Common myeloid progenitor, CD34-positive (primary cell): ENCODE data around the gene MAP3K15.

Experiments
- CTCF ChIA-PET: fragments of 350-600 bp; sonication (Branson Sonifier 250); formaldehyde crosslinking; loops from one replicate; lab custom pipeline; 2021; ENCODE audit warnings: antibody characterized with exemption; lab: Charles Lee
- POLR2A ChIA-PET: fragments of 350-600 bp; sonication (Branson Sonifier 250); formaldehyde crosslinking; loops from one replicate; lab custom pipeline; 2021; ENCODE audit warnings: antibody characterized with exemption; lab: Charles Lee
- DNase-seq, 3 donors: peaks; one replicate each; pipeline versions ENCODE4 v3.0.0 to v3.0.0-alpha.2; 2013
- H3K27ac ChIP-seq, 2 experiments: 1 replicate in 1 of 2; 2 replicates in 1 of 2; pipeline ENCODE4 v1.7.0; 2013; ENCODE audit warnings: inconsistent platforms in 2 of 2, low read length in 2 of 2, mild to moderate bottlenecking in 2 of 2, low read depth in 1 of 2, moderate library complexity in 1 of 2; ENCODE audit not compliant: severe bottlenecking in 2 of 2, insufficient read depth in 1 of 2, poor library complexity in 1 of 2
- H3K27me3 ChIP-seq, 5 experiments: replicated peaks in 2 of 5; 1 replicate in 3 of 5; 2 replicates in 2 of 5; pipeline versions ENCODE4 v1.6.1 to v1.7.0; 2013; ENCODE audit warnings: low read length in 4 of 5, mild to moderate bottlenecking in 2 of 5, moderate library complexity in 2 of 5, inconsistent platforms in 1 of 5; ENCODE audit not compliant: insufficient read depth in 5 of 5, control insufficient read depth in 4 of 5
- H3K36me3 ChIP-seq, 4 experiments: 1 replicate in 2 of 4; 2 replicates in 2 of 4; pipeline versions ENCODE4 v1.6.1 to v1.7.0; 2013; ENCODE audit warnings: low read length in 3 of 4, control low read depth in 1 of 4, mild to moderate bottlenecking in 1 of 4; ENCODE audit not compliant: control insufficient read depth in 4 of 4, insufficient read depth in 4 of 4
- H3K4me1 ChIP-seq, 4 experiments: 1 replicate in 3 of 4; 2 replicates in 1 of 4; pipeline versions ENCODE4 v1.6.1 to v1.7.1; 2013; ENCODE audit warnings: low read length in 3 of 4, mild to moderate bottlenecking in 3 of 4, control low read depth in 1 of 4, inconsistent platforms in 1 of 4, moderate library complexity in 1 of 4; ENCODE audit not compliant: control insufficient read depth in 4 of 4, insufficient read depth in 4 of 4; ENCODE audit errors: control extremely low read depth in 1 of 4
- H3K4me3 ChIP-seq, 7 experiments: 1 replicate in 4 of 7; 2 replicates in 3 of 7; pipeline versions ENCODE4 v1.5.1 to v1.7.0; 2013; ENCODE audit warnings: mild to moderate bottlenecking in 7 of 7, low read length in 6 of 7, moderate library complexity in 6 of 7, inconsistent platforms in 2 of 7, low read depth in 2 of 7, control low read depth in 1 of 7; ENCODE audit not compliant: insufficient read depth in 4 of 7, control insufficient read depth in 1 of 7; ENCODE audit errors: extremely low read depth in 1 of 7
- H3K9me3 ChIP-seq, 5 experiments: 1 replicate in 4 of 5; 2 replicates in 1 of 5; pipeline versions ENCODE4 v1.6.1 to v1.7.1; 2013; ENCODE audit warnings: low read length in 4 of 5, mild to moderate bottlenecking in 2 of 5, inconsistent platforms in 1 of 5, low read depth in 1 of 5, moderate library complexity in 1 of 5; ENCODE audit not compliant: control insufficient read depth in 4 of 5, insufficient read depth in 2 of 5; ENCODE audit errors: control extremely low read depth in 1 of 5
- WGBS: methylation state at CpG from one replicate; pipeline ENCODE4 v1.1.5; 2013; ENCODE audit not compliant: insufficient coverage; 5-methylcytosine and 5-hydroxymethylcytosine counted together

The MAP3K15 gene

DNA sequence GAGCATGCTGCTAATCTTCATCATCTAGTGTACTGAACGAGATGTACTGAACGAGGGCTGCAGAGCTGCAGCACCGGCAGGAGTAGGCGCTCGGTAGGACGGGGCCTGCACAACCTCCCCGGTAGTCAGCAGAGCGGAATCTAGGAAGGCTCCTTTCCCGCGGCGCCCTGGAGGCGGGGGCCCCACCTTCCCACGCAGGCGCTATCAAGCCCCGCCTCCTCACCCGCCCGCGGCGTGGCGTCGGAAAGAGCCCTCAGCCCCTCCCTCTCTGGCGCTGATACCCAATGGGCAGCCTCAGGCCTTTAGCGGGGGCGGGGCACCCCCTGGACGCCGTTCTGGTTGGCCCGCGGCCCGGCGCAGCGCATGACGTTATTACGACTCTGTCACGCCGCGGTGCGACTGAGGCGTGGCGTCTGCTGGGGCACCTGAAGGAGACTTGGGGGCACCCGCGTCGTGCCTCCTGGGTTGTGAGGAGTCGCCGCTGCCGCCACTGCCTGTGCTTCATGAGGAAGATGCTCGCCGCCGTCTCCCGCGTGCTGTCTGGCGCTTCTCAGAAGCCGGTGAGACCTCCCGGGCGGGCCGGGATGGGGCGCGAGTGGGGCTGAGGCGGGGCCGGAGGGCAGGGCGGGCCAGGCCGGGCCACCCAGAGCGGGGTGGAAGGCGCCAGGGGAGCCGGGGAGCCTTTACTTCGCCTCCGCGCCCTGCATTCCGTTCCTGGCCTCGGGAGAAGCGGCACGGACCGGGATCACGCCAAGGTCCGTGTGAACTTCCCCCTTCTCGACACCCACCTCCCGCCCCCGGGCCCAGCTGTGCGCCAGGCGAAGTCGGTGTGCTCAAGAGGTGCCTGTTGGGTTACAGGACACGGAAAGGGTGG lies 171.5 kb downstream of the MAP3K15 start, which contains the start of gene PDHA1:
PDHA1 (plus strand) TSS at position 393 of the 874 bp plus-strand sequence; CDS start at position 504, 111 bp downstream.
- peaks cover 0 to 21% (median 11%) of the 10 kb centered on the region in 4 experiments for H3K4me1 ChIP-seq
- CTCF ChIA-PET, result no interaction called here
- peak within 1 kb of the TSS in 1 of 2 experiments; percentile 83 for H3K27ac ChIP-seq
- H3K36me3 ChIP-seq, result no peaks in the 10 kb centered on the region
- H3K4me3 ChIP-seq, result peak within 1 kb of the TSS; percentile 56 to 84 (median 72)
- POLR2A ChIA-PET, result no interaction called here
- peak; percentile 89 to 94 (median 94) for DNase-seq
- H3K9me3 ChIP-seq, result peaks cover 0 to 5% (median 0%) of the 10 kb centered on the region in 5 experiments
- H3K27me3 ChIP-seq, result peaks cover 0 to 8% (median 0%) of the 10 kb centered on the region in 5 experiments
- 29% methylated on average over 81 of the region's 81 CpGs for WGBS

DNA sequence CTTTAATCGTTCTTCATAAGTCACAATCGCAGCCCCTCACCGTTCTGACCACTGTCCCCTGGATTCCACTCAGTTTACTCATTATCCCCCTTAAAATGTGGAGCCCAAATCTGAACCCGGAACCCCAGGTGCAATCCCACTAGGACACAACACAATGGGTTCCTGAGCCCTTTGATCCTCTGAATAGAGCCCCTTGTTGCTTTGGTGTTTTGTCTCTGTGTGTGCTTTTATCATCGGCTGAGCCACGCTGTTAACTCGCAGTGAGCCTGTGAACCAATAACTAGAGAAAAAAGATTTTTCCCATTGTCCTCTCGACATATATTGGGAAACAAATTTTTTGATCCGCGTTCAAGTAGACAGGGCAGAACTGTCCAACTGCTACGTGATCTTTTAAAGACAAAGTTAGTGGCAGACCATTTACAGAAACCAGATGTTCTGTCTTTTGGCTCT lies 172.2 kb downstream of the MAP3K15 start:
- Histone ChIP-seq H3K27me3 (peaks cover 0 to 8% (median 0%) of the 10 kb centered on the region in 5 experiments), H3K4me3 (peak overlapping the region in 6 of 7 experiments; percentile 55 to 84 (median 73)), H3K36me3 (no peaks in the 10 kb centered on the region), H3K9me3 (peaks cover 0 to 5% (median 0%) of the 10 kb centered on the region in 5 experiments), H3K27ac (peak overlapping the region in 1 of 2 experiments; percentile 83), H3K4me1 (peaks cover 0 to 21% (median 11%) of the 10 kb centered on the region in 4 experiments)
- CTCF ChIA-PET, result no interaction called here
- WGBS, result 63% methylated on average over 10 of the region's 11 CpGs
- DNase-seq, result no peak
- POLR2A ChIA-PET, result no interaction called here

DNA sequence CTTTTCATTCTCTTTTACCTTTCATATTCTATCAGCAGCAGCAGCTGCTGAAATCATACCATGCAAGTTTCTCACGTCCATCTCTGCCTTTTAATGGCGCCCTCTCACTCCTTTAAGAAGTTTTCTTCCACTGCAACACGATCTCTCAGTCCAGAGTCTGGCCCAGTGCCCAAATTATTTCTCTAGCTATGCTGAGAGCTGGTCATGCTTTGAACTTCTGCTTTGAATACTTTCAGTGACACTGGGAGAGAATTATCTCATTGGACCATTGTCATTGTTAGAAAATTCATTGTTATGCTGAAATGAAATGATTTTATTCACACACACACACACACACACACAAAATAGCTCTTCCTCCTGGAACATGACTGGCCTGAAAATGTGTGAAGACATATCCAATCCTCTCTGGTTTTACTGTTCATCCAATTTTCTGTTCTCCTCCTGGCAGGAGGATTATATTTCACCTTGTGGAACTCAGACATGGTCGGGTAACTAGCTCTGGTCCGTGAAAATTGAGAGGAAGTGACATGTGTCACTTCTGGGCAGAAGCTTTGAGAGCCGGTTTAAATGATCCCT lies 172.9 kb downstream of the MAP3K15 start:
- Histone ChIP-seq H3K27ac (no peak overlapping the region), H3K4me1 (peaks cover 0 to 21% (median 11%) of the 10 kb centered on the region in 4 experiments), H3K9me3 (peaks cover 0 to 5% (median 0%) of the 10 kb centered on the region in 5 experiments), H3K4me3 (no peak overlapping the region), H3K27me3 (peaks cover 0 to 8% (median 0%) of the 10 kb centered on the region in 5 experiments), H3K36me3 (no peaks in the 10 kb centered on the region)
- CTCF ChIA-PET, result interaction anchor here (1.2 kb wide), 1 partner anchor 9 kb away, joined by 6 read pairs; no protein-coding TSS in a partner anchor
- 66% methylated on average over 4 of the region's 6 CpGs for WGBS
- peak in 2 of 3 donors; percentile 23 to 29 for DNase-seq
- POLR2A ChIA-PET, result no interaction called here

DNA sequence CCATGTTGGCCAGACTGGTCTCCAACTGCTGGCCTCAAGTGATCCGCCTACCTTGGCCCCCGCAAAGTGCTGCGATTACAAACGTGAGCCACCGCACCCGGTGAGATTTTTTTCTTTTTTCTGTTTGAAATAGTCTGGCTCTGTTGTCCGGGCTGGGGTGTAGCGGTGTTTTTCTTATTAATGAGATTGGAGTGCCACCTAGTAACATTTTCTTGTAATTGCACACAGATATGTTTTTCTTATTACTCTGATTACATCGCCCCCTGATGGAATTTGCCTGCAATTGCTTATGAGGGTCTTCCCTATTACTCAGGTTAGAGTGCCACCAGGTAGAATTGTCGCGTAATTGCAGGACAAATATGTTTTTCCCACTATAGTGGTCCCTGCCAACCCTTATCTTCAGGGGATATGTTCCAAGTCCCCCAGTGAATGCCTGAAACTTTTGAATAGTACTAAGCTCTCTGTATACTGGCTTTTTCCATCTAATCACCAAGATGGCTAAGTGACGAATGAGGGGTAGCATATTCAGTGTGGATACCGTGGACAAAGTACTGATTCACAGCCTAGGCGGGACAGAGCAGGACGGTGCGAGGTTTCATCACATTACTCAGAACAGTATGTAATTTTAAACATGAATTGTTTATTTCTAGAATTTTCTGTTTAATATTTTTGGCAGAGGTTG lies 180.2 kb downstream of the MAP3K15 start:
- H3K9me3 ChIP-seq, result peaks cover 0 to 3% (median 0%) of the 10 kb centered on the region in 5 experiments
- no peak overlapping the region for H3K4me3 ChIP-seq
- CTCF ChIA-PET, result interaction anchor here (0.9 to 2.4 kb wide), 4 partner anchors 7 to 946 kb away, joined by 3 to 6 read pairs (median 5); no protein-coding TSS in a partner anchor
- no peaks in the 10 kb centered on the region for H3K27me3 ChIP-seq
- peak; percentile 45 to 74 (median 73) for DNase-seq
- H3K4me1 ChIP-seq, result no peaks in the 10 kb centered on the region
- WGBS, result 68% methylated on average over 7 of the region's 16 CpGs
- no peaks in the 10 kb centered on the region for H3K36me3 ChIP-seq
- H3K27ac ChIP-seq, result no peak overlapping the region
- POLR2A ChIA-PET, result no interaction called here

DNA sequence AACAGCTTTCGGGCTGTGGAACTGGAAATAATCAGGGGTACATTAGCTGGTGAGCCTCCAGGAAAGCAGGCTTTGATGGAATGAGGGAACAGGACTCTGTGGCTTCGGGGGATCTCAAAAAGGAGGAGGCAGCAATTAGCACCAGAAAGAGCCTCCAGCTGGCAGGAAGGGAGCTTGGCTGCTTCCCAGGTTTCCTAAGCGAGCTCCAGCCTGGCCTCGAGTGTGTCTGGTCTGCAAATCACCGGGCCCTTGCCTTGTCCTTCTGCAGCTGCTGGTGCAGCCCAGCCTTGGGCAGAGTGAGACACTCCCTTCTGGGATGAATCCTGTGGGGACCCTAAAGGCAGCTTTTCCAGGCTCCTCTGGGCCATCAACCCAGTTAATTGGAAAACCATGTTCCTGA lies 182.3 kb downstream of the MAP3K15 start:
- CTCF ChIA-PET, result interaction anchor here (0.9 to 2.4 kb wide), 6 partner anchors 9 to 943 kb away, joined by 3 to 16 read pairs (median 3); no protein-coding TSS in a partner anchor
- H3K27ac ChIP-seq, result no peak overlapping the region
- peaks cover 0 to 3% (median 0%) of the 10 kb centered on the region in 5 experiments for H3K9me3 ChIP-seq
- no peaks in the 10 kb centered on the region for H3K4me1 ChIP-seq
- 81% methylated on average over 5 of the region's 5 CpGs for WGBS
- H3K36me3 ChIP-seq, result no peaks in the 10 kb centered on the region
- POLR2A ChIA-PET, result no interaction called here
- DNase-seq, result no peak
- H3K27me3 ChIP-seq, result no peaks in the 10 kb centered on the region
- H3K4me3 ChIP-seq, result no peak overlapping the region

DNA sequence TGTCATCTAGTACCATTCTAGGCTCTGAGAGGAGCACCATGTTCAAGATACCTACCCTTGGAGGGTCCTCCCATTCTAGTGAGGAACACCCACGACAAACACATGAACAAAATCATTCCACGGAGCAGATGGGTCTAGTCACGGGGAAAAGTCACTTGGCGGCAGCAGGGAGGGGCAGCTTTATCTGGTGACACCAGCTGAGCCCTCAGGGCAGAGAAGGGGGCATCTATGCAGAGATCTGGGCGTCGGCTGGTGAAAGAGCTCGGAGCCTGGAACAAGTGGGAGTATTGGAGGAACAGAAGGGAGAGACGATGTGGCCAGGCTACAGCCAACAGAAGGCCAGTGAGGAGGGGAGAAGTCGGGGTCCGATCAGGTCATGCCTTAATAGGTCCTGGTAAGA lies 183.5 kb downstream of the MAP3K15 start:
- Histone ChIP-seq H3K27ac (no peak overlapping the region), H3K4me1 (no peaks in the 10 kb centered on the region), H3K36me3 (no peaks in the 10 kb centered on the region), H3K9me3 (peaks cover 0 to 3% (median 0%) of the 10 kb centered on the region in 5 experiments), H3K4me3 (no peak overlapping the region), H3K27me3 (no peaks in the 10 kb centered on the region)
- DNase-seq, result no peak
- ChIA-PET POLR2A (no interaction called here), CTCF (no interaction called here)
- WGBS, result 81% methylated on average over 7 of the region's 10 CpGs
